H1 (cell line): Measurements from ENCODE around the gene IL2RA. TPM values are rescaled to one million over a fixed set of nuclear protein-coding genes. Genes with fewer than 3 reads are reported as not detected.

Experiments
- CTCF ChIA-PET: fragments of 300-600 bp; sonication (Branson Sonifier 250); formaldehyde crosslinking; loops from one replicate; lab custom pipeline; 2021; ENCODE audit not compliant: partially characterized antibody; lab: Charles Lee
- POLR2A ChIA-PET: fragments of 300-600 bp; sonication (Branson Sonifier 250); formaldehyde crosslinking; loops from one replicate; lab custom pipeline; 2021; ENCODE audit warnings: inconsistent platforms; ENCODE audit not compliant: partially characterized antibody; lab: Charles Lee
- DNase-seq, 2 experiments: peaks; one replicate each; pipeline versions ENCODE4 v3.0.0 to v3.0.0-alpha.2; 2010 to 2022; ENCODE audit warnings: low spot score in 2 of 2, low read depth in 1 of 2, mixed read lengths in 1 of 2
- FAIRE-seq: peaks from 2 replicates; lab custom pipeline; 2011; peaks lifted over from hg19 to GRCh38; lab: Jason Lieb, UNC
- H2AFZ ChIP-seq: 2 replicates; pipeline ENCODE4 v1.8.1; 2012; ENCODE audit warnings: low read length, inconsistent platforms
- H2AK5ac ChIP-seq: 2 replicates; pipeline ENCODE4 v1.6.1; 2013; ENCODE audit warnings: low read depth, low read length
- H2BK120ac ChIP-seq: replicated peaks from 2 replicates; pipeline ENCODE3; 2013; ENCODE audit warnings: low read depth, low read length, inconsistent platforms
- H2BK12ac ChIP-seq: 2 replicates; pipeline ENCODE4 v1.6.1; 2013; ENCODE audit warnings: low read depth, low read length
- H2BK15ac ChIP-seq: 2 replicates; pipeline ENCODE4 v1.6.1; 2013; ENCODE audit warnings: low read length
- H2BK20ac ChIP-seq: 2 replicates; pipeline ENCODE4 v1.6.1; 2013; ENCODE audit warnings: low read length
- H2BK5ac ChIP-seq: 2 replicates; pipeline ENCODE4 v1.6.1; 2013; ENCODE audit warnings: low read depth, low read length
- H3K14ac ChIP-seq: 2 replicates; pipeline ENCODE4 v1.6.1; 2013; ENCODE audit warnings: inconsistent platforms; ENCODE audit not compliant: insufficient read length
- H3K18ac ChIP-seq: 2 replicates; pipeline ENCODE4 v1.6.1; 2013; ENCODE audit warnings: low read length; ENCODE audit errors: extremely low read depth
- H3K23ac ChIP-seq: 2 replicates; pipeline ENCODE4 v1.6.1; 2013; ENCODE audit warnings: inconsistent platforms; ENCODE audit not compliant: insufficient read length
- H3K23me2 ChIP-seq: 2 replicates; pipeline ENCODE4 v1.6.1; 2013; ENCODE audit warnings: low read depth, low read length
- H3K27ac ChIP-seq: 2 replicates; pipeline ENCODE4 v1.6.1; 2011; ENCODE audit warnings: low read depth, low read length, inconsistent platforms
- H3K27me3 ChIP-seq, 4 experiments: replicated peaks in 1 of 4; 1 replicate in 1 of 4; 2 replicates in 3 of 4; pipeline versions ENCODE4 v1.6.1 to v1.8.1; 2011 to 2013; ENCODE audit warnings: low read length in 3 of 4, mild to moderate bottlenecking in 3 of 4, inconsistent platforms in 2 of 4, mixed read lengths in 2 of 4, moderate library complexity in 1 of 4; ENCODE audit not compliant: control insufficient read depth in 3 of 4, insufficient read depth in 3 of 4; ENCODE audit errors: extremely low read depth in 1 of 4
- H3K36me3 ChIP-seq, 4 experiments: 2 replicates each; pipeline versions ENCODE4 v1.6.1 to v1.8.1; 2011 to 2013; ENCODE audit warnings: mild to moderate bottlenecking in 4 of 4, low read length in 3 of 4, moderate library complexity in 2 of 4, control low read depth in 1 of 4, inconsistent platforms in 1 of 4; ENCODE audit not compliant: insufficient read depth in 4 of 4, control insufficient read depth in 2 of 4
- H3K4ac ChIP-seq: replicated peaks from 2 replicates; pipeline ENCODE3; 2013; ENCODE audit warnings: low read length, low read depth, mixed read lengths, inconsistent platforms; ENCODE audit not compliant: insufficient read length
- H3K4me1 ChIP-seq, 4 experiments: replicated peaks in 1 of 4; 1 replicate in 1 of 4; 2 replicates in 3 of 4; pipeline versions ENCODE4 v1.6.1 to v1.8.1; 2011 to 2013; ENCODE audit warnings: low read length in 3 of 4, inconsistent platforms in 2 of 4, mixed read lengths in 1 of 4; ENCODE audit not compliant: insufficient read depth in 4 of 4, control insufficient read depth in 3 of 4
- H3K4me2 ChIP-seq, 2 experiments: 2 replicates each; pipeline versions ENCODE4 v1.6.1 to v1.8.1; 2011 to 2013; ENCODE audit warnings: low read depth in 2 of 2, low read length in 2 of 2, control low read depth in 1 of 2, inconsistent platforms in 1 of 2, mild to moderate bottlenecking in 1 of 2; ENCODE audit not compliant: insufficient read depth in 1 of 2
- H3K4me3 ChIP-seq, 4 experiments: fragments of 200-600, 300-600 bp in 1 of 4; sonication (generic), shearing (Covaris generic), sonication (Bioruptor Twin) in 1 of 4; 2 replicates each; pipeline versions ENCODE4 v1.5.1 to v1.8.1; 2011 to 2016; ENCODE audit warnings: low read length in 4 of 4, low read depth in 3 of 4, control low read depth in 2 of 4, inconsistent platforms in 2 of 4, mild to moderate bottlenecking in 2 of 4, mixed read lengths in 1 of 4, moderate library complexity in 1 of 4; ENCODE audit not compliant: insufficient read depth in 2 of 4; ENCODE audit errors: extremely low read depth in 1 of 4
- H3K56ac ChIP-seq: replicated peaks from 2 replicates; pipeline ENCODE3; 2013; ENCODE audit warnings: low read depth, mild to moderate bottlenecking, mixed read lengths, low read length, inconsistent platforms; ENCODE audit not compliant: insufficient read length
- H3K79me1 ChIP-seq: 2 replicates; pipeline ENCODE4 v1.6.1; 2013; ENCODE audit warnings: low read depth, low read length, control low read depth
- H3K79me2 ChIP-seq, 2 experiments: 2 replicates each; pipeline versions ENCODE4 v1.6.1 to v1.8.1; 2012 to 2013; ENCODE audit warnings: low read length in 2 of 2, mild to moderate bottlenecking in 2 of 2, inconsistent platforms in 1 of 2; ENCODE audit not compliant: insufficient read depth in 2 of 2, control insufficient read depth in 1 of 2
- H3K9ac ChIP-seq, 4 experiments: replicated peaks in 1 of 4; 1 replicate in 1 of 4; 2 replicates in 3 of 4; pipeline versions ENCODE4 v1.6.1 to v1.8.1; 2011 to 2013; ENCODE audit warnings: low read depth in 3 of 4, low read length in 3 of 4, control low read depth in 2 of 4, mild to moderate bottlenecking in 2 of 4, moderate library complexity in 2 of 4, inconsistent platforms in 1 of 4; ENCODE audit errors: extremely low read depth in 1 of 4
- H3K9me3 ChIP-seq, 2 experiments: 2 replicates each; pipeline versions ENCODE4 v1.6.1 to v1.8.1; 2012 to 2013; ENCODE audit warnings: mild to moderate bottlenecking in 2 of 2, moderate library complexity in 2 of 2, control low read depth in 1 of 2, inconsistent platforms in 1 of 2, low read depth in 1 of 2, low read length in 1 of 2, mixed read lengths in 1 of 2; ENCODE audit not compliant: insufficient read depth in 2 of 2
- H4K20me1 ChIP-seq, 2 experiments: replicated peaks in 1 of 2; 2 replicates each; pipeline versions ENCODE3 to v1.8.1; 2011 to 2013; ENCODE audit warnings: inconsistent platforms in 2 of 2, low read length in 2 of 2, mild to moderate bottlenecking in 1 of 2; ENCODE audit not compliant: insufficient read depth in 2 of 2, control insufficient read depth in 1 of 2
- H4K5ac ChIP-seq: 2 replicates; pipeline ENCODE4 v1.6.1; 2013; ENCODE audit warnings: low read length, low read depth, mixed read lengths, inconsistent platforms; ENCODE audit not compliant: insufficient read length
- H4K8ac ChIP-seq: 2 replicates; pipeline ENCODE4 v1.8.0; 2013; ENCODE audit warnings: mild to moderate bottlenecking, moderate library complexity, low read length, inconsistent platforms; ENCODE audit not compliant: insufficient read depth; ENCODE audit errors: extremely low read depth
- H4K91ac ChIP-seq: replicated peaks from 2 replicates; pipeline ENCODE3; 2013; ENCODE audit warnings: low read length, mixed read lengths, inconsistent platforms; ENCODE audit not compliant: insufficient read length
- CTCF ChIP-seq, 3 experiments: IDR thresholded peaks; 1 replicate in 2 of 3; 2 replicates in 1 of 3; pipeline versions ENCODE4 v1.5.1 to v1.6.1; 2011; ENCODE audit warnings: low read length in 3 of 3, mild to moderate bottlenecking in 3 of 3, inconsistent platforms in 2 of 3, low read depth in 1 of 3, moderate library complexity in 1 of 3; ENCODE audit not compliant: insufficient read depth in 1 of 3; ENCODE audit errors: control extremely low read depth in 1 of 3
- RAD21 ChIP-seq, 2 experiments: IDR thresholded peaks in 1 of 2; conservative IDR thresholded peaks in 1 of 2; 2 replicates each; pipeline ENCODE4 v1.6.1; 2011; ENCODE audit warnings: low read depth in 2 of 2, low read length in 2 of 2, improper control_type of control experiment in 1 of 2, inconsistent platforms in 1 of 2, mild to moderate bottlenecking in 1 of 2, moderate library complexity in 1 of 2
- YY1 ChIP-seq: IDR thresholded peaks from 2 replicates; pipeline ENCODE4 v1.6.1; 2011; ENCODE audit warnings: low read depth, mild to moderate bottlenecking, low read length
- WGBS, 2 experiments: shearing (Covaris generic) in 1 of 2; methylation state at CpG; one replicate each; pipeline versions ENCODE4 v1.1.6 to v1.1.7; 2013 to 2015; ENCODE audit warnings: low lambda C conversion rate in 2 of 2, mixed read lengths in 2 of 2, inconsistent platforms in 1 of 2, low coverage in 1 of 2, missing lambda C conversion rate in 1 of 2; ENCODE audit not compliant: insufficient replicate concordance in 2 of 2, insufficient coverage in 1 of 2, insufficient read length in 1 of 2; ENCODE audit errors: extremely low coverage in 1 of 2, missing lambda C conversion rate in 1 of 2; 5-methylcytosine and 5-hydroxymethylcytosine counted together
- polyA plus RNA-seq, 7 experiments: library from polyadenylated mRNA; depleted of rRNA in 3 of 7; stranded (reverse) in 5 of 7; unstranded in 2 of 7; fragments of >200 nt in 5 of 7; fragments of 200-250 nt in 2 of 7; gene quantifications; 1 replicate in 5 of 7; 2 replicates in 1 of 7; 4 replicates in 1 of 7; pipeline versions ENCODE4 v1.2.1 to v1.2.3, GENCODE V29; 2011 to 2013; ENCODE audit warnings: missing spikeins in 2 of 7, mixed read lengths in 2 of 7
- total RNA-seq: library from RNA; stranded (reverse); fragmentation: NEBNext Ultra II Directional; extraction: Animal tissue kit (Norgen Biotek cat#: 25700); gene quantifications from 2 replicates; pipeline ENCODE4 v1.2.1, GENCODE V29; 2021

Gene IL2RA
- total and polyA plus RNA-seq, 2 of the 8 experiments (the other 6 are each of a cell fraction or from before 2014, with no cell fraction given) = not detected

- no peak overlapping the region for H3K4me2 ChIP-seq
- H2BK120ac ChIP-seq = no peak overlapping the region
- H2BK5ac ChIP-seq = no peak overlapping the region
- H3K9ac ChIP-seq = no peak overlapping the region
- no peak overlapping the region for H4K5ac ChIP-seq
- no peaks in the 10 kb centered on the region for H3K27me3 ChIP-seq
- H3K23me2 ChIP-seq = peaks cover 8% of the 10 kb centered on the region; the same call in 1 of the 2 replicates
- H3K4me3 ChIP-seq = no peak overlapping the region
- H3K23ac ChIP-seq = no peak overlapping the region
- H2BK15ac ChIP-seq = no peak overlapping the region
- H4K8ac ChIP-seq = no peak overlapping the region; the same call in 1 of the 2 replicates
- no peak overlapping the region for H2AK5ac ChIP-seq
- ChIA-PET POLR2A (no interaction called here), CTCF (interaction anchor here (0.7 to 3.2 kb wide), 28 partner anchors 9 to 391 kb away, joined by 3 to 15 read pairs (median 6); no protein-coding TSS in a partner anchor)
- no peak overlapping the region for H2AFZ ChIP-seq
- WGBS, 2 experiments = 58% methylated on average over 6 of the region's 6 CpGs; no CpG with 5 or more reads in 1 of the 2 experiments
- no peak overlapping the region for H2BK20ac ChIP-seq
- H4K20me1 ChIP-seq = no peaks in the 10 kb centered on the region
- H3K4me1 ChIP-seq = no peaks in the 10 kb centered on the region
- no peak overlapping the region for H2BK12ac ChIP-seq
- no peaks in the 10 kb centered on the region for H3K79me1 ChIP-seq
- no peak overlapping the region for H3K14ac ChIP-seq
- no peak overlapping the region for H3K18ac ChIP-seq
- peak; percentile 81 for FAIRE-seq
- TF ChIP-seq YY1 (no peak), CTCF (IDR thresholded peaks at IDR 0.05; ENCODE audit: control extremely low read depth in 1 of 3, insufficient read depth in 1 of 3, low read depth in 1 of 3, low read length in 3 of 3) (peak in 2 of 3 experiments; percentile 73 to 78; a peak in 3 of 4 replicates), RAD21 (IDR thresholded peaks at IDR 0.05 in 1 of 2, conservative IDR thresholded peaks at IDR 0.05 in 1 of 2; ENCODE audit: low read depth in 2 of 2, low read length in 2 of 2) (peak; percentile 69 to 74)
- H3K56ac ChIP-seq = no peak overlapping the region
- no peak overlapping the region for H4K91ac ChIP-seq
- no peaks in the 10 kb centered on the region for H3K79me2 ChIP-seq
- H3K36me3 ChIP-seq = no peaks in the 10 kb centered on the region
- no peak overlapping the region for H3K4ac ChIP-seq
- no peak overlapping the region for H3K27ac ChIP-seq
- DNase-seq = peak in 1 of 2 experiments; percentile 74
- no peaks in the 10 kb centered on the region for H3K9me3 ChIP-seq
Observed at GRCh38 chr10:6014241-6014761, 47.9 kb downstream of the IL2RA start.
